SK-N-MC (cell line): Measurements from ENCODE around the gene ZNF804A.

ENCODE experiments used
- EZH2 ChIP-seq: fragments of 200-600 bp; sonication (generic); IDR thresholded peaks from one replicate; pipeline ENCODE4 v1.6.1; 2017; ENCODE audit warnings: antibody characterized with exemption
- POLR2AphosphoS5 ChIP-seq: IDR thresholded peaks from 2 replicates; pipeline ENCODE4 v1.6.1; 2012; ENCODE audit warnings: mild to moderate bottlenecking, low read depth, low read length, borderline replicate concordance

GRCh38 chr2:184938221-184938985, 340.1 kb downstream of the ZNF804A start:
- no peak for TF ChIP-seq EZH2
- no peak for TF ChIP-seq POLR2AphosphoS5
